Measurements from ENCODE around the gene ANO7. TPM values are rescaled to one million over a fixed set of nuclear protein-coding genes. Genes with fewer than 3 reads are reported as not detected.

ANO7 gene
- total and polyA plus RNA-seq, 2 of the 13 experiments (the other 11 are each of a cell fraction or from before 2014, with no cell fraction given), result 4.1 to 4.9 TPM

DNA sequence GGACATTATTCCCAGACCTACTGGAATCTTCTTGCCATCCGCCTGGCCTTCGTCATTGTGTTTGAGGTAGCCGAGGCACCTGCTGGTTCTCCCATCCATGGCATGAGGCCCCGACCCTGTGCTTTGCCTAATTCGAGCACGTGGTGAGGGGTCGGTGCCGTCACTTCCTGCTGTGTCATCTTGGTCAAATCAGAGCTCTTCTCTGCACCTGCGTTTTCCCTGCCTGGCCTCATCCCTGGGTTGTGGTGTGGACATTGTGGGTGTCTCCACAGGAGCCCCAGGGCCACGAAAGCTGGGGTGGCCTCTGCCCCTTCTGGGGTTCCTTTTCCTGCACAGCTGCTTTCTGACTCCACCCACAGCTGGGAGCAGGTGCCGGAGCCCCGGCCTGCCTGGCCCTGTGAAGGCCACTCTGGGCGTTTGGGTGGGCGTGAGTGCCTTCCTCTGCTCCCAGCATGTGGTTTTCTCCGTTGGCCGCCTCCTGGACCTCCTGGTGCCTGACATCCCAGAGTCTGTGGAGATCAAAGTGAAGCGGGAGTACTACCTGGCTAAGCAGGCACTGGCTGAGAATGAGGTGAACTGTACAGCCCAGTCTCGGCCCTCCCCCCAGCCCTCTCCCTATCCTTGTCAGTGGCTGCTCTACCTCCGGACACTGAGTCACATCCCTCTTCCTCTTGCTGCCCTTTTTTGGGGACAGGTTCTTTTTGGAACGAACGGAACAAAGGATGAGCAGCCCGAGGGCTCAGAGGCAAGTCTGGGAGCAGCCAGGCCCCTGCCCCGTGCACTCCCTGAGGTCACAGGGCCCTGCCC lies 34.9 kb downstream of the ANO7 start (continued):
- TF ChIP-seq EHMT2 (IDR thresholded peaks at IDR 0.05; ENCODE audit: borderline replicate concordance, low read depth, low read length) (no peak), FOXK2 (IDR thresholded peaks at IDR 0.05) (no peak), ZNF530 (CRISPR knock-in tag; IDR thresholded peaks at IDR 0.05; ENCODE audit: low read depth) (no peak), PCBP2 (optimal IDR thresholded peaks at IDR 0.05; ENCODE audit: low read depth, low read length, poor library complexity, severe bottlenecking) (no peak), MIER3 (CRISPR knock-in tag; IDR thresholded peaks at IDR 0.05; ENCODE audit: borderline replicate concordance) (no peak), ARID2 (CRISPR knock-in tag; IDR thresholded peaks at IDR 0.05; ENCODE audit: borderline replicate concordance) (no peak), ZNF674 (CRISPR knock-in tag; IDR thresholded peaks at IDR 0.05; ENCODE audit: low read depth) (no peak), TCF12 (IDR thresholded peaks at IDR 0.05) (no peak), TCF12 (CRISPR knock-in tag; IDR thresholded peaks at IDR 0.05) (no peak), EED (CRISPR knock-in tag; IDR thresholded peaks at IDR 0.05) (no peak), NONO (IDR thresholded peaks at IDR 0.05) (no peak), NONO (CRISPR knock-in tag; conservative IDR thresholded peaks at IDR 0.05) (no peak), ZNF260 (CRISPR knock-in tag; IDR thresholded peaks at IDR 0.05; ENCODE audit: borderline replicate concordance, low read depth) (no peak), RFXAP (CRISPR knock-in tag; IDR thresholded peaks at IDR 0.05; ENCODE audit: borderline replicate concordance) (no peak; the same call in 1 of the 2 replicates), YEATS4 (CRISPR knock-in tag; IDR thresholded peaks at IDR 0.05; ENCODE audit: borderline replicate concordance) (no peak), DNMT3B (CRISPR knock-in tag; conservative IDR thresholded peaks at IDR 0.05) (no peak), AGO1 (IDR thresholded peaks at IDR 0.05; ENCODE audit: low read depth, low read length, poor library complexity, severe bottlenecking) (no peak)
- TF ChIP-seq, protein P1, sequence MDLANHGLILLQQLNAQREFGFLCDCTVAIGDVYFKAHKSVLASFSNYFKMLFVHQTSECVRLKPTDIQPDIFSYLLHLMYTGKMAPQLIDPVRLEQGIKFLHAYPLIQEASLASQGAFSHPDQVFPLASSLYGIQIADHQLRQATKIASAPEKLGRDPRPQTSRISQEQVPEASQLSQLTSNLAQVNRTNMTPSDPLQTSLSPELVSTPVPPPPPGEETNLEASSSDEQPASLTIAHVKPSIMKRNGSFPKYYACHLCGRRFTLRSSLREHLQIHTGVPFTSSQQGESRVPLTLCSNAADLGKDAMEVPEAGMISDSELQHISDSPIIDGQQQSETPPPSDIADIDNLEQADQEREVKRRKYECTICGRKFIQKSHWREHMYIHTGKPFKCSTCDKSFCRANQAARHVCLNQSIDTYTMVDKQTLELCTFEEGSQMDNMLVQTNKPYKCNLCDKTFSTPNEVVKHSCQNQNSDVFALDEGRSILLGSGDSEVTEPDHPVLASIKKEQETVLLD (CRISPR knock-in tag; IDR thresholded peaks at IDR 0.05; ENCODE audit: low read depth), result no peak
- TF ChIP-seq, protein P2, sequence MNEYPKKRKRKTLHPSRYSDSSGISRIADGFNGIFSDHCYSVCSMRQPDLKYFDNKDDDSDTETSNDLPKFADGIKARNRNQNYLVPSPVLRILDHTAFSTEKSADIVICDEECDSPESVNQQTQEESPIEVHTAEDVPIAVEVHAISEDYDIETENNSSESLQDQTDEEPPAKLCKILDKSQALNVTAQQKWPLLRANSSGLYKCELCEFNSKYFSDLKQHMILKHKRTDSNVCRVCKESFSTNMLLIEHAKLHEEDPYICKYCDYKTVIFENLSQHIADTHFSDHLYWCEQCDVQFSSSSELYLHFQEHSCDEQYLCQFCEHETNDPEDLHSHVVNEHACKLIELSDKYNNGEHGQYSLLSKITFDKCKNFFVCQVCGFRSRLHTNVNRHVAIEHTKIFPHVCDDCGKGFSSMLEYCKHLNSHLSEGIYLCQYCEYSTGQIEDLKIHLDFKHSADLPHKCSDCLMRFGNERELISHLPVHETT (CRISPR knock-in tag; conservative IDR thresholded peaks at IDR 0.05), result no peak
- TF ChIP-seq, protein P3, sequence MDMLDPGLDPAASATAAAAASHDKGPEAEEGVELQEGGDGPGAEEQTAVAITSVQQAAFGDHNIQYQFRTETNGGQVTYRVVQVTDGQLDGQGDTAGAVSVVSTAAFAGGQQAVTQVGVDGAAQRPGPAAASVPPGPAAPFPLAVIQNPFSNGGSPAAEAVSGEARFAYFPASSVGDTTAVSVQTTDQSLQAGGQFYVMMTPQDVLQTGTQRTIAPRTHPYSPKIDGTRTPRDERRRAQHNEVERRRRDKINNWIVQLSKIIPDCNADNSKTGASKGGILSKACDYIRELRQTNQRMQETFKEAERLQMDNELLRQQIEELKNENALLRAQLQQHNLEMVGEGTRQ (IDR thresholded peaks at IDR 0.05; ENCODE audit: low read depth, low read length), result no peak
- TF ChIP-seq, protein P3 (CRISPR knock-in tag; IDR thresholded peaks at IDR 0.05; ENCODE audit: borderline replicate concordance), result no peak
- TF ChIP-seq, protein P4, sequence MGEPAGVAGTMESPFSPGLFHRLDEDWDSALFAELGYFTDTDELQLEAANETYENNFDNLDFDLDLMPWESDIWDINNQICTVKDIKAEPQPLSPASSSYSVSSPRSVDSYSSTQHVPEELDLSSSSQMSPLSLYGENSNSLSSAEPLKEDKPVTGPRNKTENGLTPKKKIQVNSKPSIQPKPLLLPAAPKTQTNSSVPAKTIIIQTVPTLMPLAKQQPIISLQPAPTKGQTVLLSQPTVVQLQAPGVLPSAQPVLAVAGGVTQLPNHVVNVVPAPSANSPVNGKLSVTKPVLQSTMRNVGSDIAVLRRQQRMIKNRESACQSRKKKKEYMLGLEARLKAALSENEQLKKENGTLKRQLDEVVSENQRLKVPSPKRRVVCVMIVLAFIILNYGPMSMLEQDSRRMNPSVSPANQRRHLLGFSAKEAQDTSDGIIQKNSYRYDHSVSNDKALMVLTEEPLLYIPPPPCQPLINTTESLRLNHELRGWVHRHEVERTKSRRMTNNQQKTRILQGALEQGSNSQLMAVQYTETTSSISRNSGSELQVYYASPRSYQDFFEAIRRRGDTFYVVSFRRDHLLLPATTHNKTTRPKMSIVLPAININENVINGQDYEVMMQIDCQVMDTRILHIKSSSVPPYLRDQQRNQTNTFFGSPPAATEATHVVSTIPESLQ (CRISPR knock-in tag; conservative IDR thresholded peaks at IDR 0.05), result no peak
